GM19455 (cell line): Measurements from ENCODE around the gene THRB.

Experiments used
- ATAC-seq: cut with Tn5 transposase; IDR thresholded peaks from one replicate; pipeline ENCODE4 v1.9.1; 2021; ENCODE audit not compliant: unreplicated experiment

THRB gene

GRCh38 chr3:24513463-24513862 lies 18.8 kb upstream of the THRB start:
- ATAC-seq: no peak

GRCh38 chr3:24512564-24513197 lies 18.0 kb upstream of the THRB start:
- ATAC-seq: no peak

- no peak for ATAC-seq
Measured at GRCh38 chr3:24510030-24510648, 15.5 kb upstream of the THRB start.

- ATAC-seq: no peak
Measured at GRCh38 chr3:24508423-24508839, 13.8 kb upstream of the THRB start.

GRCh38 chr3:24507776-24508422 lies 13.2 kb upstream of the THRB start:
- no peak for ATAC-seq

- no peak for ATAC-seq
Measured at GRCh38 chr3:24506966-24507775, 12.5 kb upstream of the THRB start.

- ATAC-seq: no peak
Measured at GRCh38 chr3:24505691-24506550, 11.3 kb upstream of the THRB start.

- no peak for ATAC-seq
Measured at GRCh38 chr3:24504772-24505171, 10.1 kb upstream of the THRB start.

GRCh38 chr3:24503616-24504113 lies 9.0 kb upstream of the THRB start:
- peak; percentile 88 for ATAC-seq

- no peak for ATAC-seq
Measured at GRCh38 chr3:24502690-24503089, 8.0 kb upstream of the THRB start.

- no peak for ATAC-seq
Measured at GRCh38 chr3:24500806-24501205, 6.2 kb upstream of the THRB start.

GRCh38 chr3:24499991-24500390 lies 5.3 kb upstream of the THRB start:
- no peak for ATAC-seq

- no peak for ATAC-seq
Measured at GRCh38 chr3:24498796-24499195, 4.1 kb upstream of the THRB start.

GRCh38 chr3:24498391-24498790 lies 3.7 kb upstream of the THRB start:
- no peak for ATAC-seq

GRCh38 chr3:24497942-24498341 lies 3.3 kb upstream of the THRB start:
- ATAC-seq: no peak

GRCh38 chr3:24496529-24497482 lies 2.2 kb upstream of the THRB start:
- ATAC-seq: no peak

- ATAC-seq: no peak
Measured at GRCh38 chr3:24495326-24495994, 810 bp upstream of the THRB start.

GRCh38 chr3:24493746-24494617 lies 668 bp downstream of the THRB start:
- no peak for ATAC-seq
